Large intestine (tissue), 1 donor: ENCODE data around the gene COX7B. TPM values are rescaled to one million over a fixed set of nuclear protein-coding genes. Genes with fewer than 3 reads are reported as not detected.

Experiments
- polyA plus RNA-seq: library from polyadenylated mRNA; unstranded; fragments of 120-200 nt; gene quantifications from one replicate; pipeline ENCODE4 v1.2.1, GENCODE V29; 2013

Gene COX7B
- polyA plus RNA-seq, 1 donor: 295 TPM

Other genes starting within 250 kb of the COX7B start
- gene ATRX, start 113.3 kb upstream of the COX7B start, polyA plus RNA-seq: 40.7 TPM
- 67.8 TPM for gene MAGT1, start 4.0 kb upstream of the COX7B start, polyA plus RNA-seq
- gene ATP7A, start 11.2 kb downstream of the COX7B start, polyA plus RNA-seq: 10.0 TPM
- not detected for gene PGAM4, start 70.2 kb downstream of the COX7B start, polyA plus RNA-seq
- 276 TPM for gene PGK1, start 204.8 kb downstream of the COX7B start, polyA plus RNA-seq
- gene TAF9B, start 240.2 kb downstream of the COX7B start, polyA plus RNA-seq: 19.1 TPM